ENCODE measurements around the gene KRT7.

KRT7 gene

GRCh38 chr12:52212701-52213563, 20.1 kb upstream of the KRT7 start:
- no peak for DNase-seq

- DNase-seq: no peak
Observed at GRCh38 chr12:52213564-52214420, 19.3 kb upstream of the KRT7 start.

GRCh38 chr12:52214421-52214802, 18.6 kb upstream of the KRT7 start:
- no peak for DNase-seq

- no peak for DNase-seq
Observed at GRCh38 chr12:52215587-52216031, 17.4 kb upstream of the KRT7 start.

- no peak for DNase-seq
Observed at GRCh38 chr12:52216100-52216499, 16.9 kb upstream of the KRT7 start.

GRCh38 chr12:52216807-52217206, 16.2 kb upstream of the KRT7 start:
- no peak for DNase-seq

GRCh38 chr12:52217223-52217622, 15.8 kb upstream of the KRT7 start:
- DNase-seq: no peak

GRCh38 chr12:52218001-52218400, 15.0 kb upstream of the KRT7 start:
- DNase-seq: no peak

- no peak for DNase-seq
Observed at GRCh38 chr12:52220477-52220876, 12.6 kb upstream of the KRT7 start.

- DNase-seq: no peak
Observed at GRCh38 chr12:52221070-52221781, 11.8 kb upstream of the KRT7 start.

- DNase-seq: no peak
Observed at GRCh38 chr12:52221912-52222457, 11.1 kb upstream of the KRT7 start.

GRCh38 chr12:52222692-52223091, 10.4 kb upstream of the KRT7 start:
- no peak for DNase-seq

GRCh38 chr12:52223406-52224039, 9.5 kb upstream of the KRT7 start:
- no peak for DNase-seq

- DNase-seq: no peak
Observed at GRCh38 chr12:52224151-52224550, 8.9 kb upstream of the KRT7 start.

- no peak for DNase-seq
Observed at GRCh38 chr12:52225752-52226151, 7.3 kb upstream of the KRT7 start.

GRCh38 chr12:52226446-52226845, 6.6 kb upstream of the KRT7 start:
- DNase-seq: no peak

- DNase-seq: no peak
Observed at GRCh38 chr12:52227606-52228166, 5.4 kb upstream of the KRT7 start.

- DNase-seq: no peak
Observed at GRCh38 chr12:52228366-52228765, 4.7 kb upstream of the KRT7 start.

- DNase-seq: no peak
Observed at GRCh38 chr12:52228931-52229330, 4.1 kb upstream of the KRT7 start.

GRCh38 chr12:52229836-52230343, 3.2 kb upstream of the KRT7 start:
- no peak for DNase-seq

GRCh38 chr12:52230364-52231281, 2.4 kb upstream of the KRT7 start:
- DNase-seq: no peak

Data from cortex of kidney (tissue), 1 donor.